ENCODE data around the gene IMMT. TPM values are rescaled to one million over a fixed set of nuclear protein-coding genes. Genes with fewer than 3 reads are reported as not detected.

The IMMT gene
- total and polyA plus RNA-seq, 2 of the 8 experiments (the other 6 are each of a cell fraction or from before 2014, with no cell fraction given), result 37.7 to 103 TPM

GRCh38 chr2:86214503-86214832 is 19.2 kb upstream of the IMMT start (continued):
- TF ChIP-seq ATF3 (IDR thresholded peaks at IDR 0.05; ENCODE audit: insufficient read depth, low read depth, low read length) (no peak), MAX (IDR thresholded peaks at IDR 0.05) (no peak), RAD21 (IDR thresholded peaks at IDR 0.05 in 1 of 2, conservative IDR thresholded peaks at IDR 0.05 in 1 of 2; ENCODE audit: low read depth in 2 of 2, low read length in 2 of 2) (no peak), CEBPB (IDR thresholded peaks at IDR 0.05; ENCODE audit: low read depth, low read length) (no peak), CHD2 (IDR thresholded peaks at IDR 0.05; ENCODE audit: low read length) (no peak), TCF12 (IDR thresholded peaks at IDR 0.05; ENCODE audit: low read depth, low read length) (no peak)

Measured in H1 (cell line).